A673 (cell line): ENCODE results near the gene DENND1A. TPM values are rescaled to one million over a fixed set of nuclear protein-coding genes. Genes with fewer than 3 reads are reported as not detected.
A peak's percentile ranks its signal among the peaks of the same experiment; 100 is the strongest.

Source experiments
- BruUV-seq: library from RNA; stranded (reverse); fragments of 400-500 nt; replicated peaks from 2 replicates; lab custom pipeline; 2021; lab: Mats Ljungman, UMichigan
- CTCF ChIA-PET: fragments of 300-600 bp; sonication (Branson Sonifier 250); formaldehyde crosslinking; loops from one replicate; lab custom pipeline; 2022; ENCODE audit warnings: antibody characterized with exemption; lab: Charles Lee
- POLR2A ChIA-PET: fragments of 300-600 bp; sonication (Branson Sonifier 250); formaldehyde crosslinking; loops from one replicate; lab custom pipeline; 2022; ENCODE audit warnings: antibody characterized with exemption; ENCODE audit not compliant: low non-redundant PET; lab: Charles Lee
- DNase-seq: peaks from one replicate; pipeline ENCODE4 v3.0.0-alpha.2; 2015; ENCODE audit warnings: low spot score
- H3K27ac ChIP-seq: fragments of 200-600 bp; sonication (generic); 2 replicates; pipeline ENCODE4 v1.5.1; 2016; ENCODE audit warnings: mixed run types, low read depth, mild to moderate bottlenecking, mixed read lengths, antibody characterized with exemption, low read length; ENCODE audit not compliant: poor library complexity, severe bottlenecking
- H3K27me3 ChIP-seq: fragments of 200-600 bp; sonication (generic); replicated peaks from 2 replicates; pipeline ENCODE4 v1.6.1; 2017; ENCODE audit warnings: mixed run types, low read depth, mild to moderate bottlenecking, mixed read lengths, antibody characterized with exemption, low read length; ENCODE audit not compliant: insufficient read depth, poor library complexity
- H3K36me3 ChIP-seq: fragments of 200-600 bp; sonication (generic); 2 replicates; pipeline ENCODE4 v1.6.1; 2016; ENCODE audit warnings: mixed run types, mild to moderate bottlenecking, mixed read lengths, antibody characterized with exemption, low read length; ENCODE audit not compliant: insufficient read depth, poor library complexity, severe bottlenecking
- H3K4me1 ChIP-seq: fragments of 200-600 bp; sonication (generic); 2 replicates; pipeline ENCODE4 v1.6.1; 2017; ENCODE audit warnings: mixed run types, mild to moderate bottlenecking, mixed read lengths, antibody characterized with exemption, low read length; ENCODE audit not compliant: insufficient read depth, poor library complexity, severe bottlenecking
- H3K4me3 ChIP-seq: fragments of 200-600 bp; sonication (generic); 2 replicates; pipeline ENCODE4 v1.5.1; 2016; ENCODE audit warnings: low read depth, mixed run types, mild to moderate bottlenecking, mixed read lengths, low read length; ENCODE audit not compliant: poor library complexity, severe bottlenecking
- H3K9me3 ChIP-seq: fragments of 200-600 bp; sonication (generic); 2 replicates; pipeline ENCODE4 v1.6.1; 2016; ENCODE audit warnings: mixed run types, low read depth, mild to moderate bottlenecking, mixed read lengths, antibody characterized with exemption, low read length; ENCODE audit not compliant: poor library complexity, severe bottlenecking
- CTCF ChIP-seq: fragments of 300-800, 200-600 bp; sonication (generic); conservative IDR thresholded peaks from 2 replicates; pipeline ENCODE4 v1.5.1; 2017; ENCODE audit warnings: low read depth, mild to moderate bottlenecking, antibody characterized with exemption, low read length, moderate library complexity, mixed read lengths
- EZH2 ChIP-seq: fragments of 200-600 bp; sonication (generic); IDR thresholded peaks from 2 replicates; pipeline ENCODE4 v1.6.1; 2017; ENCODE audit warnings: borderline replicate concordance, low read depth, mild to moderate bottlenecking, mixed read lengths, antibody characterized with exemption, low read length; ENCODE audit not compliant: poor library complexity, severe bottlenecking
- intact Hi-C: fragments of 100-400 bp; cut with micrococcal nuclease; formaldehyde crosslinking; loops from one replicate; pipeline ENCODE4 v1.10.0; 2022; ENCODE audit not compliant: unreplicated experiment
- total RNA-seq: library from RNA; stranded (reverse); gene quantifications from 2 replicates; pipeline ENCODE4 v1.2.3, GENCODE V29; 2021

Gene DENND1A
- total RNA-seq, 1 experiment from 2014 or later = 12.0 TPM

- POLR2A ChIA-PET = no interaction called here
- no peak for DNase-seq
- no TSS peak for BruUV-seq
These were observed 521.3 kb downstream of the DENND1A start for GRCh38 chr9:123408313-123409262.

GRCh38 chr9:123407217-123407851, 522.6 kb downstream of the DENND1A start:
- no peaks in the 10 kb centered on the region for H3K27me3 ChIP-seq
- no peak overlapping the region for H3K27ac ChIP-seq
- POLR2A ChIA-PET = interaction anchor here (0.6 kb wide), 1 partner anchor 601 kb away, joined by 3 read pairs; no protein-coding TSS in a partner anchor
- BruUV-seq = no TSS peak
- CTCF ChIA-PET = interaction anchor here (0.6 kb wide), 1 partner anchor 591 kb away, joined by 4 read pairs; no protein-coding TSS in a partner anchor
- TF ChIP-seq CTCF = no peak
- TF ChIP-seq EZH2 = no peak
- no peaks in the 10 kb centered on the region for H3K9me3 ChIP-seq
- peaks cover 19% of the 10 kb centered on the region for H3K4me1 ChIP-seq
- H3K4me3 ChIP-seq = no peak overlapping the region
- no peaks in the 10 kb centered on the region for H3K36me3 ChIP-seq
- intact Hi-C loops = loop anchor here (10.0 kb wide), 1 partner anchor 917 kb away; no protein-coding TSS in a partner anchor
- peak; percentile 21 for DNase-seq

More at GRCh38 chr9:123408313-123409262, 521.3 kb downstream of the DENND1A start:
- CTCF ChIA-PET = no interaction called here
- Histone ChIP-seq H3K36me3 (no peaks in the 10 kb centered on the region), H3K27ac (no peak overlapping the region), H3K4me1 (peaks cover 19% of the 10 kb centered on the region), H3K9me3 (no peaks in the 10 kb centered on the region), H3K27me3 (no peaks in the 10 kb centered on the region), H3K4me3 (no peak overlapping the region)
- TF ChIP-seq EZH2 (no peak), CTCF (no peak)
- intact Hi-C loops = loop anchor here (10.0 kb wide), 1 partner anchor 916 kb away; no protein-coding TSS in a partner anchor

DNA sequence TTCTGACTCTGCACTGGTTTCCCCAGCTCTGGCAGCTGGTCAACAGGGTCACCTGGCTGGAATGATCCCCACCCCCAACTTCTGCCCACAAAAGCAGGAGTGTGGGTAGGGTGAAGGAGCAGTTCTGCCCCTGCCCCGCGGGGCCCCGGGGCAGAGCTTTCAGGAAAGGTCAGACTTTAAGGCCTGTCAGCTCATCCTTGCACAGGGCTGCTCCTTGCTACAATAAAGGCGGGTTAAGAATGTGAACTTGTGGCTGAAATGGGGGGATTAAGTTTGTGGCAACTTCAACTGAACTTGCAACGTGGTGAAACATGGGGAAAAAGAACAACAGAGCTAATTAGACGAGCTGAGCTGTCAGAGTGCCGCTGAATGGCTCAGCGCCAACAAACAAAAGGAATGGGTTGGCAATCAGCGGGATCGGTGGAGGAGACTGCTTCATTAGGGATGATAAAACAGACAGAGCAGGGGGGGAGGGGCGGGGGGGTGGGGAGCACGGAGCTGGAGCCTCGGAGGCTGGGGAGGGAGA, 523.2 kb downstream of the DENND1A start:
- ChIA-PET POLR2A (interaction anchor here (0.6 kb wide), 1 partner anchor 600 kb away, joined by 3 read pairs; no protein-coding TSS in a partner anchor), CTCF (interaction anchor here (0.6 kb wide), 1 partner anchor 591 kb away, joined by 4 read pairs; no protein-coding TSS in a partner anchor)
- Histone ChIP-seq H3K27ac (no peak overlapping the region), H3K27me3 (no peaks in the 10 kb centered on the region), H3K4me1 (peaks cover 19% of the 10 kb centered on the region), H3K36me3 (no peaks in the 10 kb centered on the region), H3K9me3 (no peaks in the 10 kb centered on the region), H3K4me3 (no peak overlapping the region)
- intact Hi-C loops = loop anchor here (10.0 kb wide), 1 partner anchor 918 kb away; no protein-coding TSS in a partner anchor
- TF ChIP-seq EZH2 (no peak), CTCF (no peak)
- peak; percentile 42 for DNase-seq
- BruUV-seq = no TSS peak
